Measurements from ENCODE around the gene SUCLG1. TPM values are rescaled to one million over a fixed set of nuclear protein-coding genes. Genes with fewer than 3 reads are reported as not detected.

The SUCLG1 gene
- total and polyA plus RNA-seq, 4 donors = 60.5 to 149 (median 120) TPM

DNA sequence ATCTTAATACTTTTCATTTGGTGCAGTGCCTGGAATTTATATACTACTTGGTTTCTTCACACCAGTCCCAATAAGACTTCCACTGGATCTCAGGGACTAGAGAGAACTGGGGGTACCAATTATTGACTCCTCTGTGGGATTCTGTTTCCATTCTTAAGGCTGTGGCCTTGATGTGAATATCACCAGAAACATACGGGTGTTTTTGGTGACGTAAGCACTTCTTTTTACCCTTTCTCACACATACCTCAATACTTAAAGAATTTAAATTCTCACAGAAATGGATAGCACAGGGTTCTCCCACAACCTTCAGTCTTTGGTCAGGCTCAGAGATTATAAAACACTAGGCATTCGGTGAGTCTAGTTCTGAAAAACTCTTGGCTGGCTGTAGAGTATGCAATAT lies 84.1 kb downstream of the SUCLG1 start:
- TF ChIP-seq, protein P1, sequence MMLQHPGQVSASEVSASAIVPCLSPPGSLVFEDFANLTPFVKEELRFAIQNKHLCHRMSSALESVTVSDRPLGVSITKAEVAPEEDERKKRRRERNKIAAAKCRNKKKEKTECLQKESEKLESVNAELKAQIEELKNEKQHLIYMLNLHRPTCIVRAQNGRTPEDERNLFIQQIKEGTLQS (IDR thresholded peaks at IDR 0.05) = no peak
- TF ChIP-seq RAD21 (IDR thresholded peaks at IDR 0.05) (no peak), HNF4G (IDR thresholded peaks at IDR 0.05) (no peak), FOXA2 (IDR thresholded peaks at IDR 0.05) (no peak), FOXA1 (IDR thresholded peaks at IDR 0.05) (no peak), GABPA (IDR thresholded peaks at IDR 0.05 in 1 of 2, conservative IDR thresholded peaks at IDR 0.05 in 1 of 2) (no peak), YY1 (IDR thresholded peaks at IDR 0.05) (no peak), HNF4A (conservative IDR thresholded peaks at IDR 0.05) (no peak), NR2F2 (IDR thresholded peaks at IDR 0.05) (no peak), EGR1 (IDR thresholded peaks at IDR 0.05; ENCODE audit: low read depth in 2 of 2) (no peak), SP1 (IDR thresholded peaks at IDR 0.05) (no peak), RXRA (IDR thresholded peaks at IDR 0.05) (no peak), JUND (IDR thresholded peaks at IDR 0.05) (no peak), TAF1 (conservative IDR thresholded peaks at IDR 0.05) (no peak)
- TF ChIP-seq, protein P2, sequence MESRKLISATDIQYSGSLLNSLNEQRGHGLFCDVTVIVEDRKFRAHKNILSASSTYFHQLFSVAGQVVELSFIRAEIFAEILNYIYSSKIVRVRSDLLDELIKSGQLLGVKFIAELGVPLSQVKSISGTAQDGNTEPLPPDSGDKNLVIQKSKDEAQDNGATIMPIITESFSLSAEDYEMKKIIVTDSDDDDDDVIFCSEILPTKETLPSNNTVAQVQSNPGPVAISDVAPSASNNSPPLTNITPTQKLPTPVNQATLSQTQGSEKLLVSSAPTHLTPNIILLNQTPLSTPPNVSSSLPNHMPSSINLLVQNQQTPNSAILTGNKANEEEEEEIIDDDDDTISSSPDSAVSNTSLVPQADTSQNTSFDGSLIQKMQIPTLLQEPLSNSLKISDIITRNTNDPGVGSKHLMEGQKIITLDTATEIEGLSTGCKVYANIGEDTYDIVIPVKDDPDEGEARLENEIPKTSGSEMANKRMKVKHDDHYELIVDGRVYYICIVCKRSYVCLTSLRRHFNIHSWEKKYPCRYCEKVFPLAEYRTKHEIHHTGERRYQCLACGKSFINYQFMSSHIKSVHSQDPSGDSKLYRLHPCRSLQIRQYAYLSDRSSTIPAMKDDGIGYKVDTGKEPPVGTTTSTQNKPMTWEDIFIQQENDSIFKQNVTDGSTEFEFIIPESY (IDR thresholded peaks at IDR 0.05) = no peak
- TF ChIP-seq, protein P3, sequence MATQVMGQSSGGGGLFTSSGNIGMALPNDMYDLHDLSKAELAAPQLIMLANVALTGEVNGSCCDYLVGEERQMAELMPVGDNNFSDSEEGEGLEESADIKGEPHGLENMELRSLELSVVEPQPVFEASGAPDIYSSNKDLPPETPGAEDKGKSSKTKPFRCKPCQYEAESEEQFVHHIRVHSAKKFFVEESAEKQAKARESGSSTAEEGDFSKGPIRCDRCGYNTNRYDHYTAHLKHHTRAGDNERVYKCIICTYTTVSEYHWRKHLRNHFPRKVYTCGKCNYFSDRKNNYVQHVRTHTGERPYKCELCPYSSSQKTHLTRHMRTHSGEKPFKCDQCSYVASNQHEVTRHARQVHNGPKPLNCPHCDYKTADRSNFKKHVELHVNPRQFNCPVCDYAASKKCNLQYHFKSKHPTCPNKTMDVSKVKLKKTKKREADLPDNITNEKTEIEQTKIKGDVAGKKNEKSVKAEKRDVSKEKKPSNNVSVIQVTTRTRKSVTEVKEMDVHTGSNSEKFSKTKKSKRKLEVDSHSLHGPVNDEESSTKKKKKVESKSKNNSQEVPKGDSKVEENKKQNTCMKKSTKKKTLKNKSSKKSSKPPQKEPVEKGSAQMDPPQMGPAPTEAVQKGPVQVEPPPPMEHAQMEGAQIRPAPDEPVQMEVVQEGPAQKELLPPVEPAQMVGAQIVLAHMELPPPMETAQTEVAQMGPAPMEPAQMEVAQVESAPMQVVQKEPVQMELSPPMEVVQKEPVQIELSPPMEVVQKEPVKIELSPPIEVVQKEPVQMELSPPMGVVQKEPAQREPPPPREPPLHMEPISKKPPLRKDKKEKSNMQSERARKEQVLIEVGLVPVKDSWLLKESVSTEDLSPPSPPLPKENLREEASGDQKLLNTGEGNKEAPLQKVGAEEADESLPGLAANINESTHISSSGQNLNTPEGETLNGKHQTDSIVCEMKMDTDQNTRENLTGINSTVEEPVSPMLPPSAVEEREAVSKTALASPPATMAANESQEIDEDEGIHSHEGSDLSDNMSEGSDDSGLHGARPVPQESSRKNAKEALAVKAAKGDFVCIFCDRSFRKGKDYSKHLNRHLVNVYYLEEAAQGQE (IDR thresholded peaks at IDR 0.05) = no peak
- TF ChIP-seq, protein P4, sequence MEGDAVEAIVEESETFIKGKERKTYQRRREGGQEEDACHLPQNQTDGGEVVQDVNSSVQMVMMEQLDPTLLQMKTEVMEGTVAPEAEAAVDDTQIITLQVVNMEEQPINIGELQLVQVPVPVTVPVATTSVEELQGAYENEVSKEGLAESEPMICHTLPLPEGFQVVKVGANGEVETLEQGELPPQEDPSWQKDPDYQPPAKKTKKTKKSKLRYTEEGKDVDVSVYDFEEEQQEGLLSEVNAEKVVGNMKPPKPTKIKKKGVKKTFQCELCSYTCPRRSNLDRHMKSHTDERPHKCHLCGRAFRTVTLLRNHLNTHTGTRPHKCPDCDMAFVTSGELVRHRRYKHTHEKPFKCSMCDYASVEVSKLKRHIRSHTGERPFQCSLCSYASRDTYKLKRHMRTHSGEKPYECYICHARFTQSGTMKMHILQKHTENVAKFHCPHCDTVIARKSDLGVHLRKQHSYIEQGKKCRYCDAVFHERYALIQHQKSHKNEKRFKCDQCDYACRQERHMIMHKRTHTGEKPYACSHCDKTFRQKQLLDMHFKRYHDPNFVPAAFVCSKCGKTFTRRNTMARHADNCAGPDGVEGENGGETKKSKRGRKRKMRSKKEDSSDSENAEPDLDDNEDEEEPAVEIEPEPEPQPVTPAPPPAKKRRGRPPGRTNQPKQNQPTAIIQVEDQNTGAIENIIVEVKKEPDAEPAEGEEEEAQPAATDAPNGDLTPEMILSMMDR (IDR thresholded peaks at IDR 0.05; ENCODE audit: low read depth, low read length, missing input control) = no peak
- TF ChIP-seq, protein P5, sequence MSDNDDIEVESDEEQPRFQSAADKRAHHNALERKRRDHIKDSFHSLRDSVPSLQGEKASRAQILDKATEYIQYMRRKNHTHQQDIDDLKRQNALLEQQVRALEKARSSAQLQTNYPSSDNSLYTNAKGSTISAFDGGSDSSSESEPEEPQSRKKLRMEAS (IDR thresholded peaks at IDR 0.05) = no peak
- Histone ChIP-seq H3K4me3 (ENCODE audit: low read depth in 1 of 3, low read length in 3 of 3) (no peak overlapping the region), H3K27me3 (ENCODE audit: control insufficient read depth in 4 of 4, insufficient read depth in 4 of 4, low read length in 3 of 4) (no peaks in the 10 kb centered on the region), H3K27ac (ENCODE audit: low read depth in 1 of 2, low read length in 2 of 2) (no peak overlapping the region), H3K36me3 (ENCODE audit: control insufficient read depth in 4 of 4, insufficient read depth in 3 of 4, low read depth in 1 of 4, low read length in 3 of 4) (no peaks in the 10 kb centered on the region), H3K9me3 (ENCODE audit: control insufficient read depth in 4 of 4, low read length in 3 of 4) (peaks cover 0 to 4% (median under 1%) of the 10 kb centered on the region in 4 donors), H3K9ac (ENCODE audit: low read depth in 1 of 2, low read length in 2 of 2) (no peak overlapping the region), H3K4me1 (ENCODE audit: control insufficient read depth in 4 of 4, insufficient read depth in 4 of 4, low read length in 3 of 4) (no peaks in the 10 kb centered on the region)
- 92% methylated on average over 3 of the region's 3 CpGs for WGBS
- no peak for DNase-seq (ENCODE audit: low spot score)
